NCI-H2107 treated with DMSO at 0.1 percent for 48 hours (cell line): ENCODE measurements around the gene SLC9B1.
"Not testable (repeated sequence)": the region's sequence is repeated elsewhere in the genome, so short reads cannot be mapped to it uniquely, and the experiment has no call there.

Experiments used
- DNase-seq: peaks from one replicate; lab custom pipeline; 2025; ENCODE audit not compliant: unreplicated experiment; lab: John Stamatoyannopoulos, UW

SLC9B1 gene

GRCh38 chr4:103012060-103012459 is 7.4 kb downstream of the SLC9B1 start:
- no peak for DNase-seq

- DNase-seq, result no peak
Observed at GRCh38 chr4:103011378-103012025, 8.0 kb downstream of the SLC9B1 start.

- DNase-seq, result no peak
Observed at GRCh38 chr4:103010804-103011203, 8.7 kb downstream of the SLC9B1 start.

DNA sequence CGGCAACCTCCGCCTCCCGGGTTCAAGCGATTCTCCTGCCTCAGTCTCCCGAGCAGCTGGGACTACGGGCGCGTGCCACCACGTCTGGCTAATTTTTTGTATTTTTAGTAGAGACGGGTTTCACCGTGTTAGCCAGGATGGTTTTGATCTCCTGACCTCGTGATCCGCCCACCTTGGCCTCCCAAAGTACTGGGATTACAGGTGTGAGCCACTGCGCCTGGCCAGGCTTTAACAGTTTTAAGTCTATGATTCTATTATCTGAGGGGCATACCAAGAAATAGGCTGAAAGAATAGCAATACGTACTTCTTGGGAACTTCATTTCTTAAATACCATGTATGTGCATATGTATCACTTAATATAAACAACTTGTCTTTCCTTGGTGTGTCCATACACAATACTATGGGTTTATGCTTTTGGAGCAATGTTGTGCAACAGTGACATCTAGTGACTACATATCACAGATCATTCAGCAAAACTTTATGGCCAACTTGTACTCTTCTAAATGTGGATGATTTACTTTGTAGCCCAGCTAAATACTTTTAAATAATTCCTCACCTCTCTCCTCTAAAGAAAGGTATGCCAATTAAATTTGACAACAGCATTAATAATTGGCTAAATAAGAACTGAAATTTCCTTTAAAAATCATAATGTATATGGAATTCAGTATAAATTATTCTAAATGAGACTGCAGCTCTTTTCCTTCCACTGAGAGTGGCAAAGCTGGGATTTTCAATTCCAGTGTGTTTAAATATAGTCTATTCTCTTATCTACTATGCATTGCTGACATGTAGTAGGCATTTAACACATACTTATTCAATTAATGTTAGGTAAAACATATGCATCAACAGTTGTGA is 10.4 kb downstream of the SLC9B1 start:
- DNase-seq, result no peak

DNA sequence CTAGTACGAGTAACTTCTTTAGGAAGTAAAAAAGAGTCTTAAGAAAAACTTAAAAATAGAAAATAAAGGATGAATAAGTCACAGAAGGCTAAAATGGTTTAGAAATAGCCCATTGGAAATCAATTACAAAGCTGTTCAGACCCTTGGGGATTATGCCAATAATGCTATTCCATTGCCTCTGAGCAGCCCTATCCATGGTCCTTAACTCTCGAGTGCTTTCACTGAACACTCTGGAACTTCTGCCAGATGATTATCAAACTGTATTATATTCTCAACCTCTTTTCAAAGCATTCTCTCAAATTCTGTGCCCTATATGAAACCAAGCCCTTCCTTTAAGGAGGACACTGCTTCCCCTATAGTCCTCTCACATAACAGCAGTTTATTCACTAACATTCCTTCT is 17.0 kb downstream of the SLC9B1 start:
- DNase-seq, result no peak

DNA sequence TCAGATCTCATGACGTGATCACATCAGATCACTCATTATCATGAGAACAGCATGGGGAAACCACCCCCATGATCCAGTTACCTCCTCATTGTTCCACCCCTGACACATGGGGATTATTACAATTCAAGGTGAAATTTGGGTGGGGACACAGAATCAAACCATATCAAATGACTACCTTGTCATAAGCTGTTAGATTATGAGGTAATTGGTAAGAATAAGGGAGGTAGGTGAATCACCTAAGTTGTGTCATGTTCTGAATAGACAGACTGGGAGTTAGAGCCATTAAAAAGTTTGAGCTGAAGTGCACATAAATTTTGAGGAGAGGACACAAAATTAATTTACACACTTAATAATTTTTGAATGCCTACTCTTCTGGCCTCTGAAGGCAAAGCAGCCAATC is 24.7 kb downstream of the SLC9B1 start:
- no peak for DNase-seq

GRCh38 chr4:102993985-102994384 is 25.5 kb downstream of the SLC9B1 start:
- not testable (repeated sequence) for DNase-seq

- no peak for DNase-seq
Observed at GRCh38 chr4:102988429-102989020, 31.0 kb downstream of the SLC9B1 start.

- DNase-seq, result no peak
Observed at GRCh38 chr4:102981005-102981404, 38.5 kb downstream of the SLC9B1 start.

DNA sequence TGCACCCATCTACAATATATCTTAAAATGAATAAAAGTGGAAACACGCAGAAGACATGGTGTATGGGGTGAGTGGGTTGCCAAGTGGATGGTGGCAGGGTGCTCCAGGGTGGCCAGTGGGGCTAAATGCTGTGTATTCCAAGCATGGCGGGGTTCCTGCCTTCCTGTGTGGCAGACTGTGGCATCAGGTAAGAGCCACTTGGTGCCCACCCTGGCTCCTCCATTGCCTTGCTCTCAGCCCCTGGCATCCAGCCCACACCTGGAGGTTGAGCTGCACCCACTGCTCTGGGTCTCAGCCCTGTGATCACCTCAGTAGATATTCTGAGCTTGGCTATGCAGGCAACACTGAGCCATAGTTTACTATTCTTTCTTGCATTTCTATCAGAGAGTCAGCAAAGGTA is 57.7 kb downstream of the SLC9B1 start:
- DNase-seq, result not testable (repeated sequence)

DNA sequence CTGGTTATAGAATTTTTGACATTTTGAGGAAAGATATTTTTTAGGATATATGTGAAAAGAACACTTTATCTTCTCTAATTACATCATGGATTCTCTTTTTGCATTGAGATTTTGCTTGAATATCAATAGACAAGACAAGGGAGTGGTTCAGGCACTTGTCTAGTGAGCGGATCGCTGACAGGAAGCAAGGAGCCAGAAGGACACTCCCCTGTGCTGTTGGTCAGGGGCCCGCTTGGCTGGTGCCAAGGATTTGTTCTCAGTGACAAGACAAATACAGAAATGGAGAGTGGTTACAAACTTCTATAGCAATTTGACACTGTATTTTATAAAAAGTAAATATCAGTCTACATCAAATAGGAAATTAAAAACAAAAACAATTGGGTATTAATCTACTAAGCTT is 60.0 kb downstream of the SLC9B1 start:
- DNase-seq, result no peak

DNA sequence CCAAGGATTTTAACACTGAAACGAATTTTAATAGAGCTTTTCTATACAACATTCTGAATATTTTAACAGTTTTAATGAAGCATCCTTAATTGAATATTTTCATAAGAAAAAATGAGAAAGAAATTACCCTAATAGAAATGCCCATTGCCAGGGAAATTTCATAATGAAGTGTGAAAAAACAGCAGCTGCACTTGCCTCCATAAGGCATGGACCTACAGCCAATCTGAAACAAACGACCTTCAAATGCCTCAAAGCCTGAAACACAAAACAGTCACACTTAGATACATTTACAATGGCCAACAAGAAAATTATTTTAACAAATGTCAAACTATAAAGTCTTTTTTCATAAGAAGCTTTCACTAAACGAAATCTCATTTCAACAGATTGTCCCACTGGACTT is 74.4 kb downstream of the SLC9B1 start:
- no peak for DNase-seq

DNA sequence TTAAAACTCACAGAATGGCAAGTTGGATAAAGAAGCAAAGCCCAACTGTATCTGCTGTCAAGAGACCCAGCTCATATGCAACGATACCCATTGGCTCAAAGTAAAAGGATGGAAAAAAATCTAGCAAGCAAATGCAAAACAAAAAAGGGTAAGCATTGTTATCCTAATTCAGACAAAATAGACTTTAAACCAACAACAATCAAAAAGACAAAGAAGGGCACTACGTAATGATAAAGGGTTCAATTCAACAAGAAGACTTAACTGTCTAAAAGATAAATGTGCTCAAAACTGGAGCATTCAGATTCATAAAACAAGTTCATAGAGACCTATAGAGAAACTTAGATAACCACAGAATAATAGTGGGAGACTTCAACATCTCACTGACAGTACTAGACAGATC is 81.4 kb downstream of the SLC9B1 start:
- not testable (repeated sequence) for DNase-seq

- DNase-seq, result no peak
Observed at GRCh38 chr4:102935716-102936115, 83.8 kb downstream of the SLC9B1 start.

GRCh38 chr4:102919697-102920096 is 99.8 kb downstream of the SLC9B1 start:
- not testable (repeated sequence) for DNase-seq

DNA sequence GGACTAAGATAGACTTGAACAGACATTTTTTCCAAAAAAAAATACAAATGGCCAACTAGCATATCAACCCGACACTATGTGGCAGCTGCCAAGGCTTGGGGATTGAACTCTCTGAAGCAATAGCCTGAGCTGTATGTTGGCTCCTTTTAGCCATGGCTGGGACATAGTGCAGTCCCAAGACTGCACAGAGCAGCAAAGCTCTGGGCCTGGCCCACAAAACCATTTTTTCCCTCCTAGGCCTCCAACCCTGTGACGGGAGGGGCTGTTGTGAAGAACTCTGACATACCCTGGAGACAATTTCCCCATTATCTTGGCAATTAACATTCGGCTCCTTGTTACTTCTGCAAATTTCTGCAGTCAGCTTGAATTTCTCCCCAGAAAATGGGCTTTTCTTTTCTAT is 100.6 kb downstream of the SLC9B1 start:
- DNase-seq, result no peak

DNA sequence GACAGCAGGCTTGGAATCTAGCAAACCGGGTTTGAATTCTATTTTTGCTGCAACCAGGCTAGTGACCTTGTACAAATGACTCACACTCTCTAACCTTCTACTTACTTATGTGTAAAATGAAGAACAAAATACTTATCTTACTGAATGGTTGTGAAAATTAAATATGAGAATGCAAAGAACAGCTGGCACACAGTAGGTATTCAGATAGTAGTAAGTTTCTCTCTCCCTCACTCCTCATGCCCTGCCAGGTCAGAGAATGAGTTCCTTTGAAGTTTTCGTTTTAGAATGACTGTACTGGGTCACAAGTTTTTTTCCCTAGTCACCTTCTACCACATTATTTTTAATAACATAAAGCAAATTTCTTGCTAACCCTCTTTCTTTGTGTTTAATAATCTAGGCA is 117.7 kb downstream of the SLC9B1 start:
- DNase-seq, result no peak

DNA sequence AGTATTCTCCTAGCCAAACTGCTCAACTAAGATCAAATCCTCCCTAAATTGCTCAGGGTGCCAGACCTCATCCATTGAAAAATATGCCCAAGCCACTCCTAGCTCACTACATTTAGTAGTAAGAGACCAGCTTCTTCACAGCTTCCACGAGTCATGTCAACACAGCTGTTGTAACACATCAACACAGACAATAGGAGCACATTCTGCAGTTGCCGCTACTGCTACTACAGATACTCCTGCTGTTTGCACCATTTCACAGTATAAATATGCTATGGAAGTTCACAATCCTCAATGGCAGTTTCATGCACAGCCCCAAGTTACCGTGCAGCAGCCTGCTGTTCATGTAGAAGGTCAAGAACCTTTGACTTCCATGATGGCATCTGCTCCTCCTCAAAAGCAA is 121.9 kb downstream of the SLC9B1 start:
- DNase-seq, result not testable (repeated sequence)

DNA sequence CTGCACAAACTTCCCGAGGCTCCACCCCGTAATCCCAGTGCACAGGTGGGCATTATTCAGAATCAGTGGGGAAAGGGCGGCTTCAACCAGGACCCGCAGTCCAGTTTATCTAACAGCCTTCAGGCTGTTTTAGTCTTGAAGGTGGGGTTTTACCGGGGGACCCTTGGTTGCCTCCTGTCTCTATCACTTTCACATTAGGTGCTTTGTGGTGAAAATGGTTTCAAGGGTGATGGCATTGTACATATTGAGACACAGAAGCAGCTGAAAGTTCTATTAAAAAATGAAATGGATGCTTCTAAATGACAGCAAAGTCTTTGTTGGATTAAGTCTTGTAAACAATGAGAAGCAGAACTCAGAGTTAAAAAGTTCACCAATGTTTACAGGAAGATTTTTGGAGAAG is 123.0 kb downstream of the SLC9B1 start:
- DNase-seq, result not testable (repeated sequence)

GRCh38 chr4:102889866-102890265 is 129.6 kb downstream of the SLC9B1 start:
- DNase-seq, result not testable (repeated sequence)

GRCh38 chr4:102888570-102888969 is 130.9 kb downstream of the SLC9B1 start:
- DNase-seq, result not testable (repeated sequence)

- DNase-seq, result no peak
Observed at GRCh38 chr4:102883278-102883677, 136.2 kb downstream of the SLC9B1 start.
